ENCODE results near the gene ADA.

- TF ChIP-seq, protein P1, sequence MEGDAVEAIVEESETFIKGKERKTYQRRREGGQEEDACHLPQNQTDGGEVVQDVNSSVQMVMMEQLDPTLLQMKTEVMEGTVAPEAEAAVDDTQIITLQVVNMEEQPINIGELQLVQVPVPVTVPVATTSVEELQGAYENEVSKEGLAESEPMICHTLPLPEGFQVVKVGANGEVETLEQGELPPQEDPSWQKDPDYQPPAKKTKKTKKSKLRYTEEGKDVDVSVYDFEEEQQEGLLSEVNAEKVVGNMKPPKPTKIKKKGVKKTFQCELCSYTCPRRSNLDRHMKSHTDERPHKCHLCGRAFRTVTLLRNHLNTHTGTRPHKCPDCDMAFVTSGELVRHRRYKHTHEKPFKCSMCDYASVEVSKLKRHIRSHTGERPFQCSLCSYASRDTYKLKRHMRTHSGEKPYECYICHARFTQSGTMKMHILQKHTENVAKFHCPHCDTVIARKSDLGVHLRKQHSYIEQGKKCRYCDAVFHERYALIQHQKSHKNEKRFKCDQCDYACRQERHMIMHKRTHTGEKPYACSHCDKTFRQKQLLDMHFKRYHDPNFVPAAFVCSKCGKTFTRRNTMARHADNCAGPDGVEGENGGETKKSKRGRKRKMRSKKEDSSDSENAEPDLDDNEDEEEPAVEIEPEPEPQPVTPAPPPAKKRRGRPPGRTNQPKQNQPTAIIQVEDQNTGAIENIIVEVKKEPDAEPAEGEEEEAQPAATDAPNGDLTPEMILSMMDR (IDR thresholded peaks at IDR 0.05; ENCODE audit: low read length): no peak
- TF ChIP-seq EZH2 (optimal IDR thresholded peaks at IDR 0.05; ENCODE audit: low read depth, low read length): no peak
- no peak for TF ChIP-seq EZH2phosphoT487 (IDR thresholded peaks at IDR 0.05; ENCODE audit: low read length)
Observed at GRCh38 chr20:44613575-44613974, 37.9 kb downstream of the ADA start.
